Calu3 (cell line): ENCODE measurements around the gene TOPORS. TPM values are rescaled to one million over a fixed set of nuclear protein-coding genes. Genes with fewer than 3 reads are reported as not detected.
"Not testable (repeated sequence)": the region's sequence is repeated elsewhere in the genome, so short reads cannot be mapped to it uniquely, and the experiment has no call there.

Source experiments
- Bru-seq: library from RNA; stranded (reverse); fragments of 400-500 nt; gene quantifications from one replicate; lab custom pipeline; 2021; lab: Mats Ljungman, UMichigan
- BruChase-seq, 2 experiments: library from RNA; stranded (reverse); fragments of 400-500 nt; gene quantifications; one replicate each; lab custom pipeline; 2021; lab: Mats Ljungman, UMichigan
- BruUV-seq: library from RNA; stranded (reverse); fragments of 400-500 nt; replicated peaks from 2 replicates; lab custom pipeline; 2021; lab: Mats Ljungman, UMichigan
- CTCF ChIA-PET: fragments of 300-600 bp; sonication (Branson Sonifier 250); formaldehyde crosslinking; loops from one replicate; lab custom pipeline; 2022; ENCODE audit warnings: antibody characterized with exemption; lab: Charles Lee
- DNase-seq: peaks from one replicate; pipeline ENCODE4 v3.0.0; 2022
- H3K27ac Mint-ChIP-seq: one replicate; pipeline ENCODE4 v1.8.0; 2022; ENCODE audit warnings: mixed read lengths; ENCODE audit not compliant: unreplicated experiment
- H3K27me3 Mint-ChIP-seq: one replicate; pipeline ENCODE4 v1.8.0; 2022; ENCODE audit warnings: mixed read lengths; ENCODE audit not compliant: unreplicated experiment
- H3K36me3 Mint-ChIP-seq: one replicate; pipeline ENCODE4 v1.8.0; 2022; ENCODE audit warnings: mild to moderate bottlenecking, moderate library complexity, mixed read lengths; ENCODE audit not compliant: insufficient read depth, unreplicated experiment
- H3K4me1 Mint-ChIP-seq: one replicate; pipeline ENCODE4 v1.8.0; 2022; ENCODE audit warnings: mild to moderate bottlenecking, low read depth, mixed read lengths; ENCODE audit not compliant: unreplicated experiment
- H3K4me3 Mint-ChIP-seq: one replicate; pipeline ENCODE4 v1.8.0; 2022; ENCODE audit warnings: mild to moderate bottlenecking, low read depth, moderate library complexity, mixed read lengths; ENCODE audit not compliant: unreplicated experiment
- H3K9me3 Mint-ChIP-seq: one replicate; pipeline ENCODE4 v1.8.0; 2022; ENCODE audit warnings: low read depth, mixed read lengths; ENCODE audit not compliant: unreplicated experiment
- CTCF ChIP-seq: fragments of 200-600 bp; IDR thresholded peaks from one replicate; pipeline ENCODE4 v1.8.0; 2022; ENCODE audit warnings: antibody characterized with exemption; ENCODE audit not compliant: unreplicated experiment
- intact Hi-C: fragments of 100-400 bp; cut with micrococcal nuclease; formaldehyde crosslinking; loops from one replicate; pipeline ENCODE4 v1.10.0; 2022; ENCODE audit not compliant: unreplicated experiment
- long read RNA-seq: library from polyadenylated mRNA; stranded (forward); transcript quantifications from one replicate; pipeline ENCODE4 v2.0.0, GENCODE V29; 2022
- total RNA-seq: library from RNA; stranded (reverse); gene quantifications from 2 replicates; pipeline ENCODE4 v1.2.3, GENCODE V29; 2022

TOPORS gene
- total RNA-seq: 13.8 TPM in 2 replicates
- percentile 88 among the genes with signal in this experiment for Bru-seq, nascent RNA
- percentile 77 among the genes with signal in this experiment for BruChase-seq, experiment 1, labeled RNA remaining after a 6-hour chase
- BruChase-seq, experiment 2, labeled RNA remaining after a 2-hour chase: percentile 84 among the genes with signal in this experiment
- long read RNA-seq, full-length matches to known transcripts: 11 of 19 reads
- long read RNA-seq, partial matches to known transcripts: 8 of 19 reads
- long read RNA-seq, other reads (novel, unspliced or antisense): 0 of 19 reads

- H3K36me3 Mint-ChIP-seq: peaks cover 31% of the 10 kb centered on the region
- H3K27ac Mint-ChIP-seq: peak within 1 kb of the TSS; percentile 94
- CTCF ChIA-PET: interaction anchor here (0.6 to 1.1 kb wide), 3 partner anchors 20 to 173 kb away, joined by 3 to 4 read pairs (median 3); partner anchors contain the start of gene RIGI
- no peaks in the 10 kb centered on the region for H3K27me3 Mint-ChIP-seq
- no peak for TF ChIP-seq CTCF
- H3K9me3 Mint-ChIP-seq: no peaks in the 10 kb centered on the region
- intact Hi-C loops: loop anchor here (2.0 kb wide), 1 partner anchor 20 kb away; the partner anchor contains the start of gene NDUFB6
- H3K4me1 Mint-ChIP-seq: peaks cover 8% of the 10 kb centered on the region
- BruUV-seq: TSS peak; percentile 81
- peak within 1 kb of the TSS; percentile 91 for H3K4me3 Mint-ChIP-seq
- DNase-seq: peak; percentile 82
These were observed at the start of gene TOPORS, which contains the start of gene SMIM27 for GRCh38 chr9:32552172-32552872. TSS of gene TOPORS (minus strand) at chr9:32552586. CDS start at chr9:32552436, 150 bp downstream. TSS of gene SMIM27 (plus strand) at chr9:32552327. CDS start at chr9:32552435, 108 bp downstream.

DNA sequence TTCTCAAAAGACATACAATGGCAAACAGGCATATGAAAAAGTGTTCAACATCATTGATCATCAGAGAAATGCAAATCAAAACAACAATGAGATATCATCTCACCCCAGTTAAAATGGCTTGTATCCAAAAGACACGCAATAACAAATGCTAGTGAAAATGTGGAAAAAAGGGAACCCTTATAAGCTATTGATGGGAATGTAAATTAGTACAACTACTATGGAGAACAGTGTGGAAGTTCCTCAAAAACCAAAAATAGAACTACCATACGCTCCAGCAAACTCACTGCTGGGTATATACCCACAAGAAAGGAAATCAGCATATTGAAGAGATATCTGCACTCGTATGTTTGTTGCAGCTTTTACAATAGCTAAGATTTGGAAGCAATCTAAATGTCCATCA is 46.6 kb upstream of the TOPORS start:
- H3K36me3 Mint-ChIP-seq, H3K9me3 Mint-ChIP-seq, BruUV-seq, CTCF ChIA-PET, H3K27ac Mint-ChIP-seq, intact Hi-C loops, H3K4me1 Mint-ChIP-seq, DNase-seq, H3K4me3 Mint-ChIP-seq, H3K27me3 Mint-ChIP-seq: not testable (repeated sequence)

GRCh38 chr9:32596936-32597335 is 44.5 kb upstream of the TOPORS start:
- no peak for DNase-seq
- peaks cover 6% of the 10 kb centered on the region for H3K9me3 Mint-ChIP-seq
- intact Hi-C loops: no loop called here
- H3K27me3 Mint-ChIP-seq: no peaks in the 10 kb centered on the region
- H3K36me3 Mint-ChIP-seq: no peaks in the 10 kb centered on the region
- CTCF ChIA-PET: no interaction called here
- H3K4me1 Mint-ChIP-seq: no peaks in the 10 kb centered on the region
- BruUV-seq: no TSS peak
- no peak overlapping the region for H3K4me3 Mint-ChIP-seq
- no peak overlapping the region for H3K27ac Mint-ChIP-seq
- TF ChIP-seq CTCF: no peak

GRCh38 chr9:32596096-32596865 is 43.9 kb upstream of the TOPORS start:
- DNase-seq: no peak
- BruUV-seq: no TSS peak
- Mint-ChIP-seq H3K4me1 (peaks cover under 1% of the 10 kb centered on the region), H3K27ac (no peak overlapping the region), H3K36me3 (no peaks in the 10 kb centered on the region), H3K9me3 (peaks cover 6% of the 10 kb centered on the region), H3K27me3 (no peaks in the 10 kb centered on the region), H3K4me3 (no peak overlapping the region)
- intact Hi-C loops: no loop called here
- no peak for TF ChIP-seq CTCF
- CTCF ChIA-PET: no interaction called here
